Neural progenitor cell (in vitro differentiated cells): Measurements from ENCODE around the gene ZNF521.

ENCODE experiments used
- EZH2 ChIP-seq: fragments of 200-600 bp; sonication (generic); IDR thresholded peaks from 2 replicates; pipeline ENCODE4 v1.6.1; 2017; ENCODE audit warnings: antibody characterized with exemption, mild to moderate bottlenecking, moderate library complexity
- EZH2phosphoT487 ChIP-seq: fragments of 200-600 bp; sonication (generic); IDR thresholded peaks from 2 replicates; pipeline ENCODE4 v1.6.1; 2017; ENCODE audit warnings: antibody characterized with exemption
- TF ChIP-seq, protein P1 (sequence below): fragments of 200-600 bp; sonication (generic); IDR thresholded peaks from 2 replicates; pipeline ENCODE4 v1.5.1; 2017; ENCODE audit warnings: antibody characterized with exemption, mild to moderate bottlenecking

DNA sequence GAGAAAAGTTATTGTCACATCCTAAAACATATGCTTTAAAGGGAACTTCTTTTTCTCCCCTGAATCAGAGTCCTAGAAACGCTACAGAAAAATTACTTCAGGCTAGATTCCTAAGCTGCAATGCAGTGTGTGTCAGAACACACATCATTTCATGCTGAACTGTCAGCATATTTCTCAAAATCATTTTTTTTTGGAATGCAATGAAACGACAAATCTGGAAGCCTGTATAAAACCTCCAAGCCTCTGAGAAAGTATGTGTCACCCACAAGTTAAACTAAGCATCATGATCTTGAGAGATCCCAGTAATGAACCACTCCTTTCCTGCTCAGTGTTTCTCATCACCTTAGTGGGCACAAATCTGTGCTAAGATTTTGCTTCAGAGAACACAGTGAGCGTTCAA is 276.2 kb downstream of the ZNF521 start:
- TF ChIP-seq, protein P1, sequence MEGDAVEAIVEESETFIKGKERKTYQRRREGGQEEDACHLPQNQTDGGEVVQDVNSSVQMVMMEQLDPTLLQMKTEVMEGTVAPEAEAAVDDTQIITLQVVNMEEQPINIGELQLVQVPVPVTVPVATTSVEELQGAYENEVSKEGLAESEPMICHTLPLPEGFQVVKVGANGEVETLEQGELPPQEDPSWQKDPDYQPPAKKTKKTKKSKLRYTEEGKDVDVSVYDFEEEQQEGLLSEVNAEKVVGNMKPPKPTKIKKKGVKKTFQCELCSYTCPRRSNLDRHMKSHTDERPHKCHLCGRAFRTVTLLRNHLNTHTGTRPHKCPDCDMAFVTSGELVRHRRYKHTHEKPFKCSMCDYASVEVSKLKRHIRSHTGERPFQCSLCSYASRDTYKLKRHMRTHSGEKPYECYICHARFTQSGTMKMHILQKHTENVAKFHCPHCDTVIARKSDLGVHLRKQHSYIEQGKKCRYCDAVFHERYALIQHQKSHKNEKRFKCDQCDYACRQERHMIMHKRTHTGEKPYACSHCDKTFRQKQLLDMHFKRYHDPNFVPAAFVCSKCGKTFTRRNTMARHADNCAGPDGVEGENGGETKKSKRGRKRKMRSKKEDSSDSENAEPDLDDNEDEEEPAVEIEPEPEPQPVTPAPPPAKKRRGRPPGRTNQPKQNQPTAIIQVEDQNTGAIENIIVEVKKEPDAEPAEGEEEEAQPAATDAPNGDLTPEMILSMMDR: no peak
- TF ChIP-seq EZH2: no peak
- no peak for TF ChIP-seq EZH2phosphoT487
